HG03280 (cell line): ENCODE measurements around the gene SMAD3.
"Not testable (repeated sequence)": the region's sequence is repeated elsewhere in the genome, so short reads cannot be mapped to it uniquely, and the experiment has no call there.

ENCODE experiments used
- ATAC-seq: cut with Tn5 transposase; IDR thresholded peaks from one replicate; pipeline ENCODE4 v1.9.1; 2021; ENCODE audit warnings: mild to moderate bottlenecking, moderate library complexity; ENCODE audit not compliant: unreplicated experiment

Gene SMAD3

DNA sequence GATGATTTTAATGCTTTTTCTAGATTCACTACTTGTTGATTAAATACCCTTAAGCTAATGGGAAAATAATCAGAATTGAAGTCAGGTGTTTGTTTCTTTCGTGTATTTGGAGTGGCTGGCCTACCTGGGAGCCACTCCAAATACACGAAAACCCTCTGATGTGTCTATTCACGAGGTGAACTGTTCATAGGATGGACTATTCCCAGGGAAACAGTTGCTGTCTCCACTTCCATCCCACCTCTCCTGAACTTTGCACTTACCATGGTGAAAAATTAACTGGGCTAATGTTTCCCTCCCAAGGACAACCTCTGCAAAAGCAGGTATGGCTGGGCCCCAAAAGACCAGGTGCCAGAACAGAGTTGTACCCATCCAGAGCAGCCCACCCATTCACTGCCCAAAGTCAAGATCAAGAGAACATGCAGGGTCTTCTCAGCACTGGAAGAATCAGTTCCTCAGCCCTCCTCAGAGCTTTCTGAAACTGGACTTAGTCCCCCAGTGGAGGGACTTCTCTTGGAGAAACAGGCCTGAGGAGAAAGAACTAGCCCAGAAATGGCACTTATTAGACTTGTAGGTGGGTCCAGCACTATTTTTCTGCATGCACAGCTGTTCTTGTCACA lies 2.9 kb upstream of the SMAD3 start:
- ATAC-seq, result no peak

DNA sequence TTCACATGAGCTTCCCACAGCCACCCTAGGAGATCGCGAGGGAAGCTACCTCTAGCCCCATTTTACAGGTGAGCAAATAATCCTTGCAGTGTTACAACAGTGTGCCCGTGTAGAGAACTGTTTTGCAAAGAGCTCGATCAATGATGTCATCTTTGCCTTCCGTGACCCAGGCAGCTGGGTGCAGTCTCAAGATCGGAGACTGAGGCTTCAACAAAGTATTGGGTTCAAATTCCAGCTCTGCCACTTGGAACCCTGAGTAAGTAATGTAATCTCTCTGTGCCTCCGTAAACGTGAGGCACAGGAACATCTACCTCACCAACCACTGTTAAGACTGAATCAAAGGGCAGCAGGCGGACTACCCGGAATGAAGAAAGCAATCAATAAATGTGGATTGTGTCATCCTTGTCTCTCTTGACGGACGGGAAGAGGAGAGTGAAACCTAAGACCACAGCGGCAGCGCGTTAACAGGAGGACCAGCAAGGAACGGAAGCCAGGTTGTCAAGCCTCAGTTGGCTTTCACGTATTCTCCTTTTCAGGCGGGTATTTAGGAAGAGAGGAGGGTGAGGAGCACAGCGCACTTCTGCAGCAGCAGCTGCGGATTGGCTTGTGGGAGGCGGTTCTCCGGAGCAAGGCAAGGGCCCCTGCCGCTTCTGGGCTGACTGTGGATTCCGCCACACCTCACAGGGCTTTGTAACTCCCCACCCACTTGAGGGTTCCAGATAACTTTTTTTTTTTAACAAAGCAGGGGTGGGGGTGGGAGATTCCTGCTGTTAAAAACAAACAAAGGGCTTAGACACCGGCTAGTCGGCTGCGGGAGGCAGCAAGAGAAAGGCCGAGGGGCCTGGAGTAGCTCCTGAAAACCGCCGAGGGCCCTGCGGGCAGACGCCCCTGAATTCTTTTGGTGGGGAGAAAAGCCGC lies 1.5 kb upstream of the SMAD3 start:
- no peak for ATAC-seq

DNA sequence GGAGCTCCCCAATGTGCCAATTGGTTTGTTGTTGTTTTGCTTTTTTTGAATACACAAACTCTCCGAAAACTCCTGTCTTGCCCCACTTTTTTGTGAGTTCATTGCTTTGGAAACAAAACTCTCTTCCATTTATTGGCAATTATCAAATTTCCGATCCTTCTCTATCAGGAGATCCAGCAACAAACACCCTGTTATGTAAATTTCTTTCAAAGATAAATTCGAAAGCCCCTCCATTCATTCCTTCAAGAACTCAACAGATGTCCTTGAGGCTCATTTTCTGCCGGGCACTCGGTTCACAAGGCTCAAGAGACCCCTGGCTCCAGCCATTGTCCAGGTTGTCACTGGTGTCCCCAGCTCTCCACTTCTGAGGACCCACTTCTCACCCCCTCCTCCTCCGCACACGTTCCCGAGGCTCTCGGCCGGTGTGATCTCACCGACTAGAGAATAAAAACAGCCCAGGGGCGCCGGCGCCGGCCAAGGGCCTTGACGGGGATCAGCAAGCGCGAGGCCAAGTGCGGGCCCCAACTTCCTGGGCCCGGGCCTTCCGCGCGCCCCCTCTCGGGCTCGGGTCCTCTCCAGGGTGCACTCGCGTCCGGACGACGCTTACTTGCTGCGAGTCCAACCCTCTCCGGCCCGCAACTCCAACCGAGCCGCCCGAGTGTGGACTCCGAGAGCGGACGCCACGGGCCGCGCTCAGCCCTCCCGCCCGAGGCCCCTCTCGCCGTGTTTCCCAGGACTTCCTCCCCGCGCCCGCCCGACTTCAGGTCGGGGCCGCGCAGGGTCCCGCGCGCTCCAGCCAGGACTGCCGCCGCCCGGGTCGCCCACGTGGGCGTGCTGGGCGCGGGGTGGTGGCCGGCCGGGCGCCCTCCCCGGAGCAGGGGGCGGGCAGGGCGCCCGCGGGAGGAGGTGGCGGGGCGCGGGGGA lies 533 bp upstream of the SMAD3 start:
- ATAC-seq, result peak; percentile 50

DNA sequence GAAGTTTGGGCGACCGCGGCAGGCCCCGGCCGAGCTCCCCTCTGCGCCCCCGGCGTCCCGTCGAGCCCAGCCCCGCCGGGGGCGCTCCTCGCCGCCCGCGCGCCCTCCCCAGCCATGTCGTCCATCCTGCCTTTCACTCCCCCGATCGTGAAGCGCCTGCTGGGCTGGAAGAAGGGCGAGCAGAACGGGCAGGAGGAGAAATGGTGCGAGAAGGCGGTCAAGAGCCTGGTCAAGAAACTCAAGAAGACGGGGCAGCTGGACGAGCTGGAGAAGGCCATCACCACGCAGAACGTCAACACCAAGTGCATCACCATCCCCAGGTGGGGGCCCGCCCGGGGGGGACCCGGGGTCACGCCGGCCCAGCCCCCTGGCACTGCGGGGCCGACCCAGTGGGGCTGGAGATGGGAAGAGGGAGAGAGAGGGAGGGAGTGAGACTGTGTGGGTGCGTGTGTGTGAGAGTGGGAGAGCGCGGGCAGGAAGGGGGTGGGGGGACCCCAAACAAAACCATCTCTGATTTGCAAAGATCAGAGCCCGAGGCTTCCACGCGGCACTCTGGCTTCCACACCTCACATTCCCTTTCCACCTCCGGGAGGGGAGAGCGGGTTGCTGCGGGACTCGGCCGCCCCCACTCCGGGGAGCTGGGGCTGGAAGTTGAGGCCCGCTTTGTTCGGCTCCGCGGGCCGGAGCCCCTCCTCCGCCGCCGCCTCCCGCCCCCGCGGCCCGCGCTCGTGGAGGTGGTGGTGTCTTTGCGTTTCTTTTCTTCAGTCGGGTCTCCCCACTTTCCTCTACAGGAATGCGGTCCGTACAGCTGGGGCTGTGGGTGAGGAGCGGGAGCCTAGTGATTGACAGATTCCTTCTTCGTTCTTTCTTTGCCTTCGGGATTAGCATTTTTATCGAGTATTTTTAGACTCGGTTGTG lies 898 bp downstream of the SMAD3 start:
- peak; percentile 18 for ATAC-seq

DNA sequence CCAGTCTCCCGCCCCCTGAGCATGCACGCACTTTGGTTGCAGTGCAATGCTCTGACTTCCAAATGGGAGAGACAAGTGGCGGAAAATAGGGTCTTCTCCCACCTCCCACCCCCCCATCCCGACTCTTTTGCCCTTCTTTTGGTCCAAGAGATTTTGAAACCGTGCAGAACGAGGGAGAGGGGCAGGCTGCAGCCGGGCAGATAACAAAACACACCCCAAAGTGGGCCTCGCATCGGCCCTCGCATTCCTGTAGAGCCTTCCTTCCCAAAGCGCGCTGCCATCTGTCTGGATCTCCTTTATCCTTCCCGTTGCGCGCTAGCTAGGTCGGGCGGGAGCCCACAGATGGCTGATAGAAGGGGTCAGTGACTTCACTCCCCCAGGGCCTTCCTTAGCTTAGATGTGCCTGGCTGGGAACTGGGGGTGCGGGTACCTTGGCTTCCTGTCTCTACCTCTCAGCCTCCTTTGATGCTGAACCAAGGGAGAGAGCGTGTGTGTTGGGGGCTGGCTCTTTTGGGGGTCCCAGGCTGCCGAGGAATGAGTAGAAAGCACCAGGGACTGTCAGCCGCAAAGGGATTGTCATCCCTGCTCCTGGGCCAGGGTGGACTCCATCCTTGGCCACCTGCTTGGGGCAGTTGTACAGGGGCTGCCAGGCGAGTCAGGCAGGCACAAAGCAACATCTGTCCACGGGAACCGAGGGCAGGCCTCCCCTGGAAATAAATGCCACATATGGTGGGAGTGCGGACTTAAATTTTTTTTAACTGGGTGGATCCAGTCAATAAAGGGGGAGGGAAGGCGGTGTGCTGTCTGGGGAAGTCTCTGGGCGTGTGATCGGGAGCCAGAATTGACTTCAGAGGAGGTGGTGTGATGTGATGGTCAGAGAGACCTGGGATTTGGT lies 1.8 kb downstream of the SMAD3 start:
- ATAC-seq, result no peak

DNA sequence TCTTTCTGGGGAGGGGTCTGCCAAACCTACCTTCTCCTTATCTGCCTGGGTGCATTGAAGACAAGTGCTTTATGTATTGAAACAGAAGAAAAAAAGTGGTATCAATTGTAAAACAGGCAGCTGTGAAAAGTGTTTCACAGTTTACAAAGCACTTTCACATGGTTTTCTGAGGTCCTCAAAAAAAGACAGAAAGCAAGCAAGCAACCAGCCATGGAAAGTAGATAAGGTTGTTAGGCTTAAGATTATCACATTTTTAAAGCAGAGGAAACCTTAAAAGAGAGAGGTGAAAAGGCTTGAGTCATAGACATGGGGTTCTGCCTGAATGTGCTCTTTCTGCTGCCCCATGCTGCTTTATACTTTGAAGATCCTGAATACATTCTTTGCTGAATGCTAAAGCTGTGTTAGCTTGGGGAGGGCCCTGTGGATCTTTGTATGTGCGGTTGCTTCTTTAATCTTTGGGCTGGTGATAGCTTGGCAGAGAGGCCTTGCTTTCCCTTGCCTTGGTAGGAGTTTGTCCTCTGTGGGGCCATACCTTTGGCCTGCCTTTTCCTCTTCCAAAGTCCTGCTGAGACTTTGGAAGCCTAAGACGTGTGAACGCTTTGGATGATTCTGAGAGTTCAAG lies 2.6 kb downstream of the SMAD3 start:
- ATAC-seq, result no peak

DNA sequence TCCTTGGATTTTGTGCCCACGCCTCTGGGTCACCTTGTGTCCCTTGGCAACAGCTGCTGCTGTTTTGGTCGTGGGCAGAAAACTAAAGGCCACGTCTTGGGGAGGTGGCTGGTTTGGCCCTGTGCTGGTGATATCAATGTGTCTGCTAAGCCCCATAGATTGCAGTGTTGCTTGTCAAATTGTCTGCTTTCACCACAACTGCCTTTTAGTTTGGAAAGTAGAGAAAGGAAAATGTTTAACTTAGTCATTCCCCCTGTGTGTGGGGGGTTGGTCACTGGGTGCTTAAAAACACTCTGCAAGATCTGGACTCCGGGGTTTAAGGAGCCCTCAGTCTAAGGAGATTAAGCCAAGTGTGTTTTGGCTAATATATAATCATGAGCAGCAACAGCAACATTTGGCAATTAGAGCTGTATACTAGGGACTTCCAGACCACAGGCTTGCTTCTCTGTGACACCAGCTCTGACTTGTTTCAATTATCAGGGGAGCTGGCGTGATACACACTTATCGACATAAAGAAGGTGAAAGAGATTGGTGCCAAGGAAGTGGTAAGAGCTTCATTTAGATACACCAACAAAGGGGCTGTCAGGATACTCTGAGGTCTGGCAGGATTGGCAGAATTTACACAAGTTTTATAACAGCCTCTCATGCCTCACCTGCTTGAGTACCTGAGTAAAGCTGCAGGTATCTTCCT lies 3.5 kb downstream of the SMAD3 start:
- ATAC-seq, result no peak

DNA sequence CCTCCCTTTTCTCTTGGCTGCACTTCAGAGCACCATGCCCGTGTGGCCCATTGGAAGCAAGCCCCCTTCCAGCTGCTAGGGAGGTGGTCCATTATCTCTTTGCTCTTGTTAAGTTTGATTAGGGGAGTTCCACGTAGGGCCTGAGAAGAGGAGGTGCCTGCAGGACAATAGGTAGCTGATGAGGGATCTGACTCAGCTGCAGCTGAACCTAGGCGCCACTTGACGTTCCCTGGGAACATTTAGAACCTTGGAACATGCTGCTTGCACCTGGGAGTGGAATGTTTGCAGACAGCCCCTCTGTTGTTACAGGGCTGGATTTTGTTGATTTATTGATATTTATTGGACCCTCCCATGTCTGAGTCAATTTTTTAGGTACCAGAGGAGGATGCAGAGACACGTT lies 4.7 kb downstream of the SMAD3 start:
- ATAC-seq, result no peak

DNA sequence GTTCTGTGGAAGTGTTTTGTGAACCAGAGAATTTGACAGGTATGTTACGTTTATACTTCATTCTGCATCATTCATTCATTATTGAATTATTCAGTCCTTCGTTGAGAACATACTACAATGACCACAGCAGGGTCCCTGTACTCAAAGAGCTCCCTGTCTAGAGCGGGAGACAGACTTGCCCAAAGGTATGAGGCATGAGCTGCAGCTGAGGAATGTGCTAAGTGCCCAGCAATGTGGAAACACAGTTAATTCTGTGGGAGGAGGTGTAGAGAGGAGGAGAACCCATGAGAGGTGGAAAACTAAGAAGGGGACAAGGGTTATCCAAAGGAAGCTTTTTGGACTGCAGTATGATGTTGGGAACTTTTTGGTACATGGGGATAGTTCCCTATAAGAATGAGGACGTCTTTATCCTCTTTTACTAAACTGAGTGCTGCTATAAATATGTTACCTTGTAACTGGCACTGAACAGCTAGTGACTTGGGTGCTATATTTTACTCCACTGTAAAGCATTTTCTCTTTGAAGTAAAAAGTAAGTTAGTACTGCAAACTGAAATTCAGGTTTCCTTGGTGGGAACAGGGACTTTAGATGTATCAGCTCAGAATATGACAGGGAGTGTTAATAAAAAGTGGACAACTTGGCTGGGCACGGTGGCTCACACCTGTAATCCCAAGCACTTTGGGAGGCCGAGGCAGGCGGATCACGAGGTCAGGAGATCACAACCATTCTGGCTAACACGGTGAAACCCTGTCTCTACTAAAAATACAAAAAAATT lies 5.7 kb downstream of the SMAD3 start:
- ATAC-seq, result no peak

DNA sequence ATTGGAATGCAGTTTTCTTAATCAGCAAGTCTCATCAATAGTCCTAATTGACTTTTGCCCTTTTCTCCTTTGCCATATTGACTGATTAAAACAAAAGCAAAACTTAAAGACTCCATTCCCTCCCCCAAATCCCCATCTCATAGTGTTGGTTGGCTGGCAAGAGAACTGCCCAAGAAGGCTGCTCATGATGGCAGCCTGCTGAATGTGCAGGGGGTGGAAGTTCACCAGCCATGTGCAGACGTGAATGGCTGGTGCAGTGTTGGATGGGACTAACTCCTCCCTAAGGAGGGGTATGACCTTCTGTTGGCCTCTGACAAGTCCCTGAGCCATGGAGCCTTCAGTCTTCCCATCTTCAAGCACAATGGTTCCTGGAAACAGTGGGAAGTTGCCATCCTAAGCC lies 7.0 kb downstream of the SMAD3 start:
- ATAC-seq, result no peak

DNA sequence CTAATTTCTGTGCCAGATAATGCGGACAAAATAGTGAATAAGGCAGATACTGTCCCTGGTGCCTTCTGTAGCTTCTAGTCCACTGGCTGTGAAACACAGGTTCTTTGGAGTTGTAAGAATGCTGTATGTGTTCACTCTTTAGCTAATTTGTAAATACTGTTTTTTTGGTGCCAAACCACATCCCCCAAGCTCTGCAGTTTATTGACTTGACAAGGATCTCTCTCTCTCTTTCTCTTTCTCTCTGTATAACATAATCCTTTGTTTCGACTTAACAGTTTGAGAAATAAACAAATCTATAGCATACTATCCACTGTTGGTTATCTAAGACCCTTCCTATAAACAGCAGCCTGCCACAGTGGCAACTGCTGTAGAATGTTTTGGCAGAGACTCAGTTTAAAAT lies 7.6 kb downstream of the SMAD3 start:
- no peak for ATAC-seq

DNA sequence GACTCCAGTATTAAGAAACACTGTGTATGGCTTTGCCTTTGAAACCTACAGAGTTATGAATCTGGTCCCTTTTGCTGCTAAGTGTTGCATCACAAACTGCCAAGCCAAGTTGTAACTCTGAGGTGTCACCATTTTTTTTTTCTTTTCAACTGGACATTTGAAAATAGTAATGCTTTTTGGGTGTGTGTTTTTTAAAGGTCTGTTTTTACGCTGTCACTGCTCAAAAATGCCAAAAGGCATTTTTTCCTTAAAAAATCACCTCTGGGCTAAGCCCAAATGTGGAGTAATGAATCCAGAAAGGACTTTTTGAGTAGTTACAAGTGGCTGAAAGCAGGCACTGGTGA lies 9.5 kb downstream of the SMAD3 start:
- no peak for ATAC-seq

DNA sequence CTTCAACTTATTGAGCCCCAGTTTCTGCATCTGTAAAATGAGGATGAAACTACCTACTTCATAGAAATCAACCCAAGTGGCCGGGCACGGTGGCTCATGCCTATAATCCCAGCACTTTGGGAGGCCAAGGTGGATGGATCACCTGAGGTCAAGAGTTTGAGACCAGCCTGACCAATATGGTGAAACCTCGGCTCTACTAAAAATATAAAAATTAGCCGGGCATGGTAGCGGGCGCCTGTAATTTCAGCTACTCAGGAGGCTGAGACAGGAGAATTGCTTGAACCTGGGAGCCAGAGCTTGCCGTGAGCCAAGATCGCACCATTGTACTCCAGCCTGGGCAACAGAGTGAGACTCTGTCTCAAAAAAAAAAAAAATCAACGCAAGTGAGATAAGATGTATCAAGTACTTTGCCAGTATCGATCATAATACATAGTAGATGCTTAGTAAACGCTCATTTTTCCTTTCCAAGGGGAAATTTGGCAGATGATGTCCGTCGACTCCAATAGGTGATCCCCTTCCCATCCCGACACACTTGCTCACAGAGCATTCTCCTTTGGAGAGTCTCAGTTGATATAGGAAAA lies 10.2 kb downstream of the SMAD3 start:
- not testable (repeated sequence) for ATAC-seq

DNA sequence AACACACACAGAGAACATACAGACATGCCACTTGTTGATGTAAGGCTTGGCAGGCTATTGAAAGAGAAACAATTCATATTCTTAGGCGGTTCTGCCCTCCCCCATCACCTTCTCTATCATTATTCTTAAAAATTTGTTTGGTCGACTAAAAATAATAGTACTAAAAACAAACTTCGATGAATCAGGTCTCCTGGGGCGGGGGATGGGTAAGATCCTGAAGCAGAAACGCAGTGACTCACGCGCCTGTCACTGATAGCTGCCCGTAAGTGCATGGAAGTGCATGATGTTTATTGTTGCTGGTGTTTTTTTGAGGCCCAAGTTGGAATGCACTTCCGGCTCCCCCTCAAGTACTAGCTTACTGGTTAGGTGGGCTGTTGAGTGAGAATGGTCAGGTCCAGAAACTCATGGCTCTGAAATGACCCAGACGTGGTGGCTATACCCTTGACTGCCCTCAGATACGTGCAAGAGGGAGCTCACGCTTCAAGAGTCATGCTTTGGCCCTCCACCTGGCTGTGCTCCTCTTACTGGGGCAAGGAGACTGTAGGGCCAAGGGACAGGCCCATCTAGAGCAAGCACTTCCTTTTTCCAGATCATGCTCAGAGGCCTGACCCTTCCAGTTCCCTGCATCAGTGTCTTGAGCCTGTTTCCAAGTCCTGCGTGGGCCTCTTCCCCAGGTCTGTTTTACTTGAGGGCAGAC lies 10.9 kb downstream of the SMAD3 start:
- ATAC-seq, result no peak

DNA sequence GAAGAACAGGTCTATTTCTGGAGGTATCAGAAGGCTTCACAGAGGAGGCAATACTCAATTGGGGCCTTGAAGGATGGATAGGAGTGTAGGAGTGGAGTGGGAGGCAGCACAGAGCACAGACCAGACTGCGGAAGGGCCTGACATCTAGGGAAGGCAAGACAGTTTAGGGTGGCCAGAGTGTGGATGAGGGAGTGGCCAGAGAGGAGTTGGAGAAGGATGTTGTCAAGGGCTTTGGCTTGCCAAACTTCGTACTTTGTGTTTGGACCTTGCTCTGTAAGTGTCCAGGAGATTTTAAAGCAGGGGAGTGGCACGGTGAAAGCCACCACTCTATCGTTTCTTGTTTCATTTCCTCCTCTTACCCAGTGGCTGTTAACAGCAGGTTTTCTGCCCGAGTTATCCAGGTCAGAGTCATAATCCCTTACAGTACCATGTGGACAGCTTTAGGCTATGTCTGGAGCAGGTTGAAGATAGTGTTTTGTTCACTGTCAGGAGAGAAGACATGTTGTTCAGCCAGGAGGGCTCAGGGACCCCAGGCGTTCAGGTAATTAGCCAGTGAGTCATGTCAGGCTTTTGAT lies 12.3 kb downstream of the SMAD3 start:
- ATAC-seq, result no peak

DNA sequence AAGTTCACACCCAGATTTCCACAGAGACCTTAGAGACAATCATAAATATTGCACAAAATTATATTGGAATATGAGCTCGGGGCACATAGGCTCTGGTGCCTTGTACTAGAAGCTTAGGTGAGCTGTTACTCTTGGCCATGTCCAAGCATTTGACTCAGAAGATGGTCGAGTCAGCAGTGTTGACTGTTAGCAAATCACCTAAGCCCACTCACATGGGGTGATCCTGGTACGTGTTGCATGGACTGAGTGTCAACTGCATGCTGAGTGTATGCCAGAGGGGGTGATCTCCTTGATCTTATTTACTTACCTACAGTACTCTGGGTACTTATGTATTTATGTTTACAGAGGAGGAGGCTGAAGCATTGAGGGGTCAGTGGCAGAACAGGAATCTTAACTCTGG lies 14.0 kb downstream of the SMAD3 start:
- no peak for ATAC-seq
